PFSK-1 (cell line): ENCODE data around the gene CCDC192.

Source experiments
- FOXP2 ChIP-seq: optimal IDR thresholded peaks from 2 replicates; pipeline ENCODE3; 2011; ENCODE audit warnings: borderline replicate concordance, control low read depth, inconsistent platforms; ENCODE audit not compliant: insufficient read depth; ENCODE audit errors: extremely low read length, extremely low read depth
- POLR2AphosphoS5 ChIP-seq: IDR thresholded peaks from 2 replicates; pipeline ENCODE4 v1.6.1; 2012; ENCODE audit warnings: low read depth, mild to moderate bottlenecking, control low read depth, low read length, moderate library complexity
- SIN3A ChIP-seq: IDR thresholded peaks from 2 replicates; pipeline ENCODE4 v1.6.1; 2012; ENCODE audit warnings: mild to moderate bottlenecking, low read length, moderate library complexity, borderline replicate concordance; ENCODE audit not compliant: insufficient read depth
- TAF1 ChIP-seq: IDR thresholded peaks from 2 replicates; pipeline ENCODE4 v1.6.1; 2012; ENCODE audit warnings: low read length, control low read depth, borderline replicate concordance; ENCODE audit not compliant: insufficient read depth
- TF ChIP-seq, protein P1 (sequence below), 2 experiments: IDR thresholded peaks; 2 replicates each; pipeline versions ENCODE4 v1.6.1 to v1.8.0; 2011 to 2012; ENCODE audit warnings: low read depth in 2 of 2, low read length in 2 of 2, control low read depth in 1 of 2, inconsistent platforms in 1 of 2, mild to moderate bottlenecking in 1 of 2, moderate library complexity in 1 of 2; ENCODE audit not compliant: insufficient read depth in 1 of 2

CCDC192 gene

DNA sequence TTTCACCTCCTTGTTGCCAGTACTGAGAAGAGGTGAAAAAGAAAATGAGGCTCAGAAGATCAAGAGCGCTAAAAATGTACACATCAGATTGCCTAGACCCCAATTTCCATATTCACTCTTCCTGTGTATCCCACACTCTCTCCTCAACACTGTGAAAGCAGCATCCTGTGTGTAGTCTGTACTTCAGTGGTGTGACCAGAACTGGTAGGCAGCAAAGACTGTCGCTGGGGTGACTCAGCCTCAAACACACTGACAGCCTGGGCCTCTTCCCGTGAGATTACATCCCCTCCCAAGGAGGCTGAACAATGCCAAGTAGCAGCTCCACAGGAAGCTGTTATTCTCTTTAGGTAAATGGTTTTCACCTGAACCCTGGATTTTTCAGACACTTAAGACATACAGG, 135.5 kb downstream of the CCDC192 start:
- TF ChIP-seq SIN3A (no peak), FOXP2 (no peak), POLR2AphosphoS5 (no peak), TAF1 (no peak)
- TF ChIP-seq, protein P1, sequence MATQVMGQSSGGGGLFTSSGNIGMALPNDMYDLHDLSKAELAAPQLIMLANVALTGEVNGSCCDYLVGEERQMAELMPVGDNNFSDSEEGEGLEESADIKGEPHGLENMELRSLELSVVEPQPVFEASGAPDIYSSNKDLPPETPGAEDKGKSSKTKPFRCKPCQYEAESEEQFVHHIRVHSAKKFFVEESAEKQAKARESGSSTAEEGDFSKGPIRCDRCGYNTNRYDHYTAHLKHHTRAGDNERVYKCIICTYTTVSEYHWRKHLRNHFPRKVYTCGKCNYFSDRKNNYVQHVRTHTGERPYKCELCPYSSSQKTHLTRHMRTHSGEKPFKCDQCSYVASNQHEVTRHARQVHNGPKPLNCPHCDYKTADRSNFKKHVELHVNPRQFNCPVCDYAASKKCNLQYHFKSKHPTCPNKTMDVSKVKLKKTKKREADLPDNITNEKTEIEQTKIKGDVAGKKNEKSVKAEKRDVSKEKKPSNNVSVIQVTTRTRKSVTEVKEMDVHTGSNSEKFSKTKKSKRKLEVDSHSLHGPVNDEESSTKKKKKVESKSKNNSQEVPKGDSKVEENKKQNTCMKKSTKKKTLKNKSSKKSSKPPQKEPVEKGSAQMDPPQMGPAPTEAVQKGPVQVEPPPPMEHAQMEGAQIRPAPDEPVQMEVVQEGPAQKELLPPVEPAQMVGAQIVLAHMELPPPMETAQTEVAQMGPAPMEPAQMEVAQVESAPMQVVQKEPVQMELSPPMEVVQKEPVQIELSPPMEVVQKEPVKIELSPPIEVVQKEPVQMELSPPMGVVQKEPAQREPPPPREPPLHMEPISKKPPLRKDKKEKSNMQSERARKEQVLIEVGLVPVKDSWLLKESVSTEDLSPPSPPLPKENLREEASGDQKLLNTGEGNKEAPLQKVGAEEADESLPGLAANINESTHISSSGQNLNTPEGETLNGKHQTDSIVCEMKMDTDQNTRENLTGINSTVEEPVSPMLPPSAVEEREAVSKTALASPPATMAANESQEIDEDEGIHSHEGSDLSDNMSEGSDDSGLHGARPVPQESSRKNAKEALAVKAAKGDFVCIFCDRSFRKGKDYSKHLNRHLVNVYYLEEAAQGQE (IDR thresholded peaks at IDR 0.05; ENCODE audit: insufficient read depth in 1 of 2, low read depth in 2 of 2, low read length in 2 of 2) = no peak

GRCh38 chr5:127839072-127839471, 135.9 kb downstream of the CCDC192 start:
- TF ChIP-seq FOXP2 (no peak), POLR2AphosphoS5 (no peak), SIN3A (no peak), TAF1 (no peak)
- TF ChIP-seq, protein P1 (IDR thresholded peaks at IDR 0.05; ENCODE audit: insufficient read depth in 1 of 2, low read depth in 2 of 2, low read length in 2 of 2) = no peak

- TF ChIP-seq FOXP2 (no peak), TAF1 (no peak), SIN3A (no peak), POLR2AphosphoS5 (no peak)
- TF ChIP-seq, protein P1 (IDR thresholded peaks at IDR 0.05; ENCODE audit: insufficient read depth in 1 of 2, low read depth in 2 of 2, low read length in 2 of 2) = no peak
These were observed 136.5 kb downstream of the CCDC192 start for GRCh38 chr5:127839496-127840197.

GRCh38 chr5:127840198-127840524, 137.0 kb downstream of the CCDC192 start:
- TF ChIP-seq FOXP2 (no peak), SIN3A (no peak), TAF1 (no peak), POLR2AphosphoS5 (no peak)
- TF ChIP-seq, protein P1 (IDR thresholded peaks at IDR 0.05; ENCODE audit: insufficient read depth in 1 of 2, low read depth in 2 of 2, low read length in 2 of 2) = no peak
